ENCODE data around the gene CCDC182.

GRCh38 chr17:57752031-57752905, 7.2 kb upstream of the CCDC182 start:
- TF ChIP-seq POLR2AphosphoS5 (IDR thresholded peaks at IDR 0.05; ENCODE audit: low read depth, low read length) (no peak), EP300 (IDR thresholded peaks at IDR 0.05; ENCODE audit: borderline replicate concordance in 1 of 2, low read depth in 1 of 2, low read length in 1 of 2) (peak in 1 of 2 experiments; percentile 88; a peak in 2 of 4 replicates)

All from SK-N-SH (cell line).